GM23338 (cell line): ENCODE measurements around the gene MORN3. TPM values are rescaled to one million over a fixed set of nuclear protein-coding genes. Genes with fewer than 3 reads are reported as not detected.

ENCODE experiments used
- ATAC-seq: fragments of 200-7000 bp; cut with Tn5 transposase; 3 replicates; pipeline ENCODE4 v1.9.1; 2020
- DNase-seq: peaks from one replicate; pipeline ENCODE4 v3.0.0-alpha.2; 2015; ENCODE audit warnings: low spot score
- H2AFZ ChIP-seq: fragments of 200-600 bp; sonication (generic); 2 replicates; pipeline ENCODE4 v1.8.0; 2016; ENCODE audit warnings: antibody characterized with exemption, mild to moderate bottlenecking, moderate library complexity
- H3F3A ChIP-seq: fragments of 200-600 bp; sonication (generic); replicated peaks from 2 replicates; pipeline ENCODE4 v1.8.0; 2017; ENCODE audit warnings: antibody characterized with exemption, mixed run types, low read depth
- H3K27ac ChIP-seq: fragments of 200-600 bp; sonication (generic); 2 replicates; pipeline ENCODE4 v1.6.1; 2016; ENCODE audit warnings: low read depth
- H3K27me3 ChIP-seq: fragments of 200-600 bp; sonication (generic); 2 replicates; pipeline ENCODE4 v1.8.0; 2016; ENCODE audit warnings: mild to moderate bottlenecking, mixed run types, moderate library complexity; ENCODE audit not compliant: insufficient read depth
- H3K36me3 ChIP-seq: fragments of 200-600 bp; sonication (generic); 2 replicates; pipeline ENCODE4 v1.8.0; 2016; ENCODE audit warnings: mild to moderate bottlenecking; ENCODE audit not compliant: insufficient read depth
- H3K4me1 ChIP-seq: fragments of 200-600 bp; sonication (generic); 2 replicates; pipeline ENCODE4 v1.8.0; 2016; ENCODE audit warnings: mild to moderate bottlenecking, moderate library complexity; ENCODE audit not compliant: insufficient read depth
- H3K4me2 ChIP-seq: fragments of 200-600 bp; sonication (generic); 2 replicates; pipeline ENCODE4 v1.7.1; 2017; ENCODE audit warnings: mixed run types
- H3K4me3 ChIP-seq: fragments of 200-600 bp; sonication (generic); 2 replicates; pipeline ENCODE4 v1.6.1; 2016; ENCODE audit warnings: mixed run types
- H3K79me2 ChIP-seq: fragments of 200-600 bp; sonication (generic); replicated peaks from 2 replicates; pipeline ENCODE4 v1.8.0; 2017; ENCODE audit warnings: mild to moderate bottlenecking; ENCODE audit not compliant: insufficient read depth
- H3K9me2 ChIP-seq: fragments of 200-600 bp; sonication (generic); 2 replicates; pipeline ENCODE4 v1.8.0; 2017; ENCODE audit not compliant: insufficient read depth
- H4K20me1 ChIP-seq: fragments of 200-600 bp; sonication (generic); replicated peaks from 2 replicates; pipeline ENCODE4 v1.8.0; 2017; ENCODE audit warnings: mild to moderate bottlenecking; ENCODE audit not compliant: insufficient read depth
- H3K27ac Mint-ChIP-seq: 2 replicates; pipeline ENCODE4 v1.8.0; 2020; ENCODE audit warnings: inconsistent platforms, mild to moderate bottlenecking, moderate library complexity, mixed read lengths
- H3K27me3 Mint-ChIP-seq: 3 replicates; pipeline ENCODE4 v1.8.0; 2022; ENCODE audit warnings: low read depth, mild to moderate bottlenecking, moderate library complexity, mixed read lengths, inconsistent platforms; ENCODE audit not compliant: insufficient read depth, poor library complexity
- H3K36me3 Mint-ChIP-seq: 3 replicates; pipeline ENCODE4 v1.8.0; 2021; ENCODE audit warnings: low read depth, mild to moderate bottlenecking, inconsistent platforms, moderate library complexity, mixed read lengths
- H3K4me1 Mint-ChIP-seq: 3 replicates; pipeline ENCODE4 v1.8.0; 2020; ENCODE audit warnings: mild to moderate bottlenecking, inconsistent platforms, mixed read lengths
- H3K4me3 Mint-ChIP-seq: 3 replicates; pipeline ENCODE4 v1.8.0; 2021; ENCODE audit warnings: moderate library complexity, mild to moderate bottlenecking, inconsistent platforms, mixed read lengths
- H3K9me3 Mint-ChIP-seq: 3 replicates; pipeline ENCODE4 v1.8.0; 2020; ENCODE audit warnings: moderate library complexity, mild to moderate bottlenecking, inconsistent platforms, mixed read lengths
- EZH2 ChIP-seq: fragments of 200-600 bp; sonication (generic); IDR thresholded peaks from one replicate; pipeline ENCODE4 v1.8.0; 2017; ENCODE audit warnings: antibody characterized with exemption, mild to moderate bottlenecking, low read depth; ENCODE audit not compliant: unreplicated experiment
- JUNB ChIP-seq: IDR thresholded peaks from one replicate; pipeline ENCODE4 v1.6.1; 2016; ENCODE audit warnings: antibody characterized with exemption; ENCODE audit not compliant: unreplicated experiment
- POLR2AphosphoS5 ChIP-seq: IDR thresholded peaks from 2 replicates; pipeline ENCODE4 v1.6.1; 2016; ENCODE audit warnings: antibody characterized with exemption, low read depth
- REST ChIP-seq: IDR thresholded peaks from one replicate; pipeline ENCODE4 v1.6.1; 2018; ENCODE audit warnings: antibody characterized with exemption; ENCODE audit not compliant: unreplicated experiment
- STAT1 ChIP-seq: IDR thresholded peaks from one replicate; pipeline ENCODE4 v1.6.1; 2016; ENCODE audit warnings: antibody characterized with exemption; ENCODE audit not compliant: unreplicated experiment
- ZNF331 ChIP-seq: fragments of 250-450 bp; sonication (Bioruptor Pico); IDR thresholded peaks from 2 replicates; pipeline ENCODE4 v1.5.0; 2020; ENCODE audit warnings: low read depth, mild to moderate bottlenecking, moderate library complexity
- polyA plus RNA-seq: library from polyadenylated mRNA; unstranded; fragments of >200 nt; fragmentation: Nextera tagmentation; extraction: Ambion mirVana; gene quantifications from 2 replicates; pipeline ENCODE4 v1.2.1, GENCODE V29; 2016
- total RNA-seq: library from RNA; depleted of rRNA; stranded (reverse); fragments of >200 nt; shearing (Covaris generic); gene quantifications from 2 replicates; pipeline ENCODE4 v1.2.3, GENCODE V29; 2014
- TF ChIP-seq, protein P1 (sequence below): fragments of 250-450 bp; sonication (Bioruptor Pico); IDR thresholded peaks from 2 replicates; pipeline ENCODE4 v1.5.0; 2020; ENCODE audit warnings: mild to moderate bottlenecking, moderate library complexity
- TF ChIP-seq, protein P2 (sequence below): IDR thresholded peaks from 2 replicates; pipeline ENCODE4 v1.6.1; 2016; ENCODE audit warnings: antibody characterized with exemption

MORN3 gene
- total and polyA plus RNA-seq, 2 experiments from 2014 or later: 0.14 to 0.36 TPM

- TF ChIP-seq, protein P1, sequence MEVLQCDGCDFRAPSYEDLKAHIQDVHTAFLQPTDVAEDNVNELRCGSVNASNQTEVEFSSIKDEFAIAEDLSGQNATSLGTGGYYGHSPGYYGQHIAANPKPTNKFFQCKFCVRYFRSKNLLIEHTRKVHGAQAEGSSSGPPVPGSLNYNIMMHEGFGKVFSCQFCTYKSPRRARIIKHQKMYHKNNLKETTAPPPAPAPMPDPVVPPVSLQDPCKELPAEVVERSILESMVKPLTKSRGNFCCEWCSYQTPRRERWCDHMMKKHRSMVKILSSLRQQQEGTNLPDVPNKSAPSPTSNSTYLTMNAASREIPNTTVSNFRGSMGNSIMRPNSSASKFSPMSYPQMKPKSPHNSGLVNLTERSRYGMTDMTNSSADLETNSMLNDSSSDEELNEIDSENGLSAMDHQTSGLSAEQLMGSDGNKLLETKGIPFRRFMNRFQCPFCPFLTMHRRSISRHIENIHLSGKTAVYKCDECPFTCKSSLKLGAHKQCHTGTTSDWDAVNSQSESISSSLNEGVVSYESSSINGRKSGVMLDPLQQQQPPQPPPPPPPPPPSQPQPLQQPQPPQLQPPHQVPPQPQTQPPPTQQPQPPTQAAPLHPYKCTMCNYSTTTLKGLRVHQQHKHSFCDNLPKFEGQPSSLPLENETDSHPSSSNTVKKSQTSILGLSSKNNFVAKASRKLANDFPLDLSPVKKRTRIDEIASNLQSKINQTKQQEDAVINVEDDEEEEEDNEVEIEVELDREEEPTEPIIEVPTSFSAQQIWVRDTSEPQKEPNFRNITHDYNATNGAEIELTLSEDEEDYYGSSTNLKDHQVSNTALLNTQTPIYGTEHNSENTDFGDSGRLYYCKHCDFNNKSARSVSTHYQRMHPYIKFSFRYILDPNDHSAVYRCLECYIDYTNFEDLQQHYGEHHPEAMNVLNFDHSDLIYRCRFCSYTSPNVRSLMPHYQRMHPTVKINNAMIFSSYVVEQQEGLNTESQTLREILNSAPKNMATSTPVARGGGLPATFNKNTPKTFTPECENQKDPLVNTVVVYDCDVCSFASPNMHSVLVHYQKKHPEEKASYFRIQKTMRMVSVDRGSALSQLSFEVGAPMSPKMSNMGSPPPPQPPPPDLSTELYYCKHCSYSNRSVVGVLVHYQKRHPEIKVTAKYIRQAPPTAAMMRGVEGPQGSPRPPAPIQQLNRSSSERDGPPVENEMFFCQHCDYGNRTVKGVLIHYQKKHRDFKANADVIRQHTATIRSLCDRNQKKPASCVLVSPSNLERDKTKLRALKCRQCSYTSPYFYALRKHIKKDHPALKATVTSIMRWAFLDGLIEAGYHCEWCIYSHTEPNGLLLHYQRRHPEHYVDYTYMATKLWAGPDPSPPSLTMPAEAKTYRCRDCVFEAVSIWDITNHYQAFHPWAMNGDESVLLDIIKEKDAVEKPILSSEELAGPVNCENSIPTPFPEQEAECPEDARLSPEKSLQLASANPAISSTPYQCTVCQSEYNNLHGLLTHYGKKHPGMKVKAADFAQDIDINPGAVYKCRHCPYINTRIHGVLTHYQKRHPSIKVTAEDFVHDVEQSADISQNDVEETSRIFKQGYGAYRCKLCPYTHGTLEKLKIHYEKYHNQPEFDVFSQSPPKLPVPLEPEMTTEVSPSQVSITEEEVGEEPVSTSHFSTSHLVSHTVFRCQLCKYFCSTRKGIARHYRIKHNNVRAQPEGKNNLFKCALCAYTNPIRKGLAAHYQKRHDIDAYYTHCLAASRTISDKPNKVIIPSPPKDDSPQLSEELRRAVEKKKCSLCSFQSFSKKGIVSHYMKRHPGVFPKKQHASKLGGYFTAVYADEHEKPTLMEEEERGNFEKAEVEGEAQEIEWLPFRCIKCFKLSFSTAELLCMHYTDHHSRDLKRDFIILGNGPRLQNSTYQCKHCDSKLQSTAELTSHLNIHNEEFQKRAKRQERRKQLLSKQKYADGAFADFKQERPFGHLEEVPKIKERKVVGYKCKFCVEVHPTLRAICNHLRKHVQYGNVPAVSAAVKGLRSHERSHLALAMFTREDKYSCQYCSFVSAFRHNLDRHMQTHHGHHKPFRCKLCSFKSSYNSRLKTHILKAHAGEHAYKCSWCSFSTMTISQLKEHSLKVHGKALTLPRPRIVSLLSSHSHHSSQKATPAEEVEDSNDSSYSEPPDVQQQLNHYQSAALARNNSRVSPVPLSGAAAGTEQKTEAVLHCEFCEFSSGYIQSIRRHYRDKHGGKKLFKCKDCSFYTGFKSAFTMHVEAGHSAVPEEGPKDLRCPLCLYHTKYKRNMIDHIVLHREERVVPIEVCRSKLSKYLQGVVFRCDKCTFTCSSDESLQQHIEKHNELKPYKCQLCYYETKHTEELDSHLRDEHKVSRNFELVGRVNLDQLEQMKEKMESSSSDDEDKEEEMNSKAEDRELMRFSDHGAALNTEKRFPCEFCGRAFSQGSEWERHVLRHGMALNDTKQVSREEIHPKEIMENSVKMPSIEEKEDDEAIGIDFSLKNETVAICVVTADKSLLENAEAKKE (CRISPR knock-in tag): no peak
- TF ChIP-seq ZNF331 (CRISPR knock-in tag) (no peak), POLR2AphosphoS5 (no peak)
Measured at GRCh38 chr12:121648458-121649028, 20.9 kb downstream of the MORN3 start (continued).

- Histone ChIP-seq H3K4me1 (peaks cover 5% of the 10 kb centered on the region; the same call in 1 of the 2 replicates), H4K20me1 (peaks cover 26% of the 10 kb centered on the region), H2AFZ (no peak overlapping the region), H3K27me3 (no peaks in the 10 kb centered on the region), H3K79me2 (peaks cover 37% of the 10 kb centered on the region), H3K36me3 (peaks cover 12% of the 10 kb centered on the region; the same call in 1 of the 2 replicates), H3F3A (peaks cover 7% of the 10 kb centered on the region; the same call in 1 of the 2 replicates), H3K9me2 (no peaks in the 10 kb centered on the region), H3K4me3 (no peak overlapping the region), H3K27ac (no peak overlapping the region), H3K4me2 (no peak overlapping the region)
- DNase-seq: no peak
- no peak overlapping the region for H3K27ac Mint-ChIP-seq
- no peak for ATAC-seq
- no peaks in the 10 kb centered on the region; the same call in 2 of the 3 replicates for H3K9me3 Mint-ChIP-seq
- H3K4me1 Mint-ChIP-seq: peaks cover 10% of the 10 kb centered on the region
- H3K4me3 Mint-ChIP-seq: no peak overlapping the region
- peaks cover 7% of the 10 kb centered on the region for H3K27me3 Mint-ChIP-seq
- H3K36me3 Mint-ChIP-seq: peaks cover 24% of the 10 kb centered on the region
- no peak for TF ChIP-seq POLR2AphosphoS5
- TF ChIP-seq JUNB: no peak
- TF ChIP-seq EZH2: no peak
- TF ChIP-seq, protein P2, sequence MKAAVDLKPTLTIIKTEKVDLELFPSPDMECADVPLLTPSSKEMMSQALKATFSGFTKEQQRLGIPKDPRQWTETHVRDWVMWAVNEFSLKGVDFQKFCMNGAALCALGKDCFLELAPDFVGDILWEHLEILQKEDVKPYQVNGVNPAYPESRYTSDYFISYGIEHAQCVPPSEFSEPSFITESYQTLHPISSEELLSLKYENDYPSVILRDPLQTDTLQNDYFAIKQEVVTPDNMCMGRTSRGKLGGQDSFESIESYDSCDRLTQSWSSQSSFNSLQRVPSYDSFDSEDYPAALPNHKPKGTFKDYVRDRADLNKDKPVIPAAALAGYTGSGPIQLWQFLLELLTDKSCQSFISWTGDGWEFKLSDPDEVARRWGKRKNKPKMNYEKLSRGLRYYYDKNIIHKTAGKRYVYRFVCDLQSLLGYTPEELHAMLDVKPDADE: no peak
- no peak for TF ChIP-seq REST
- TF ChIP-seq STAT1: no peak
Measured at GRCh38 chr12:121641343-121641630, 28.2 kb downstream of the MORN3 start.
